Mucosa of gallbladder (tissue), 1 donor: ENCODE measurements around the gene TMF1. TPM values are rescaled to one million over a fixed set of nuclear protein-coding genes. Genes with fewer than 3 reads are reported as not detected.

Source experiments
- DNase-seq: peaks from one replicate; pipeline ENCODE4 v3.0.0-alpha.2; 2020; ENCODE audit warnings: low spot score
- total RNA-seq: library from RNA; stranded (reverse); gene quantifications from one replicate; pipeline ENCODE4 v1.2.1, GENCODE V29; 2021
- donor health status: DM: no; HTN: no; CAD: no.

The TMF1 gene
- total RNA-seq, 1 donor from 2014 or later = 38.4 TPM

DNA sequence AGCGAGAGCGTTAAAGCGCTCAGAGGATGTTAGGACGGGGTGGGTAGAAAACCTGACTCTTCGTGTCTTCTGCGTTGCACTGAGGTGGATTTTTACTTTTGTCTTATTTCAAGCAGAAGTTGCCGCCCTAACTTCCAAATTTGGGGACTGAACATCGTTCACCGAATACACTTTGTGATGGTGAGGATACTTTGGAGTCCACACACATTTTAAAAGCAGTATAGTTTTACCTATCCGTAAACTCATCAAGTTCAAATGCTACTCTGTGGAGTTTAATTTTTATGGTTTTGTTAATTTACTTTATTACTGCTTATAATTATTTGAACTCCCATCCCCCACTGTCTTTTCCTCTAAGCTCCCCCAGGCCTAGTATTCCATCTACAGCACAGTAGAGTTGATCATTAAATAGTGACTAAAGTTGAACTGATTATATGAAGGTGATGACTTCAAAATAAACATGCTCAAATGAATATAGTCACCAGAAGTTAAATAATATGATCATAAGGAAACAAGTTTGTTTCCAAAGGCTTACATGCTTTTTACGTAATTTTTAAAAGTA is 38.0 kb downstream of the TMF1 start:
- no peak for DNase-seq

DNA sequence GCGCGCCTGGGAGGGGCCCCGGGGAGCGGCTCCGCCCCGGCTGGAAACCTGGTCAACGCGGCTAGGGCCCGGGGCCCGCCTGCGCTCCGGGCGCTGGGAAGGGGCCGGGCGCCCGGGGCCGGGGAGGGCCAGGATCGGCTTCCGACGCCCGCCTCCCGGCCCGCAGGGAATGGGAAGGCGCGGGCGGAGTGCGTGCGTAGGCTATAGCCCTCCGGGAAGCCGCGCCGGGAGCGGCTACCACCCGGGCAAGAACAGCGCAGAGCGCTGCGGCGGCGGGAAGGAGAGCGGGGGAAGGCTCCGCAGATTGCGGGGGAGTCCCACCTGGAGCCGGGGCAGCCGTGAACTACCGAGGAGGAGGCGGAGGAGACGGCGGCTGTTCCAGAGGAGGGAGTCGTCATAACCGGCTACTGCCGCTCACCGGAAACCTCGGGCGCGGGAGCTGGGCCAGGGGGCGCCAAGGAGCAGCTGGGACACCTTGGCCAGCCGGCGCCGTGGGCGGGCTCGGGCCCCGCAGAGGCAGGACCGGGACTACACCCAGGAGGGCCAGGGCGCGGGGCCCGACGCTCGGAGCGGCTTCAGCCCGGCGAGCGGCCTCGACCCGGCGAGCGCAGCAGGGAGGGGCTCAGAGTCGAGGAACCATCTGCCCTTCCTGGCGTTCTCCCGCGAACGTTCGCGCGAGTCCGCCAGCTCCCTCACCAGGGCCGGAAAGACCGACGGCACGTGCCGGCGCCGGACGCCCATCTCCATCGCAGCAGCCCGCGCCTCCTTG is 38.7 kb downstream of the TMF1 start, which contains the start of gene EOGT:
Gene EOGT (minus strand): TSS at position 432 of the 769 bp plus-strand sequence. CDS start 3,838 bp downstream, outside the sequence.
- peak; percentile 88 for DNase-seq

DNA sequence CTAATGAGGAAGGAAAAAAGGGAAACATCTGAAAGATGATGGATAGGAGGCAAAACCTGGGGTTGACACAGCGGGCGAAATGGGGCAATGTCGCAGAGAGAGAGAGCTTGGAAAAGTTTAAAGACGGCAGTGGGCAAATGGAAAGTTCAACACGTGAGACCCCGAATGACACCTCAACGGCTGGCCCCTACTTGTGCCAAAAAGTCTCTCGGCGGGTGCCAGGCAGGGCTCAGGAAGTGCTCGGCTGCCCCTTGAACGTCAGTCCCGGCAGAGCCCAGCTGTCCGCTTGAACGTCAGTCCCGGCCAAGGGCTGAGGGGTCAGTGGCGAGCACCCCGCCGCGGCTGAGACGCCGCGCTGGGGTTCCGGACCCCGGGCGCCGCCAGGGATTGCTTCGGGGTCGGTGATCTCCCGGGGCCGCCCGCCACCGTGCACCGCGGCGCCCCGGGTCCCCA is 39.3 kb downstream of the TMF1 start:
- peak; percentile 40 for DNase-seq

DNA sequence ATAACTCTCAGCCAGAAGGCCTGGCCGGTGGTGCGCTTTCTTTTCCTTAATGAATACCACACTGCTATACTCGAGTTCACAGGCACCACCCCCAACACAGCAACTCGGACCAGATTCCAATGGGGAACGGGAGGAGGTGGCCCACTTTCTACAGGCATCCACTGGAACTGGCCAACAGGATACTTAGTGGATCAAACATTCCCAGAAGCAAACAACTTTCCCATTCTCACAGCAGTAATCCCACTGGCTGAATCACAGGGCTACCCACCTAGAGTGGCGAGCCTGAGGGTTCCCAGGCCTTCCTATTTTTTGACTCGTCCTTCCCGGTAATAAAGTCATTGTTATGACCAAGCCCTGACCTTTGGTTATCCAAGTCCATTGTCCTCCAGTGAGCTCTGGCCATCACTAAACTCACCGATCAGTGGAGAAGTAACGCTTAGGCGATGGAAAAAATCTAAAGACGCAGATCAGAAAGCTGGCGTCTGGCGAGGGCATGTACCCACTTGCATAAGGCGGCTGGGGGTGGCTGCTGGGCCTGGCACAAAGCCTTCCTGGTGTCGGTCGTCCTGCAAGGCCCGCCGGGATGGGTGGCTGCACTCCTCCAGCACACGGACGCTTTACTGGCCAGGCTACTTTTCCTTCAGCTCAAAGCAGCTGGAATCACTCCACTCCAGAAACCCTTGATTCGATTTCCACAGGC is 39.9 kb downstream of the TMF1 start:
- DNase-seq = peak; percentile 22

DNA sequence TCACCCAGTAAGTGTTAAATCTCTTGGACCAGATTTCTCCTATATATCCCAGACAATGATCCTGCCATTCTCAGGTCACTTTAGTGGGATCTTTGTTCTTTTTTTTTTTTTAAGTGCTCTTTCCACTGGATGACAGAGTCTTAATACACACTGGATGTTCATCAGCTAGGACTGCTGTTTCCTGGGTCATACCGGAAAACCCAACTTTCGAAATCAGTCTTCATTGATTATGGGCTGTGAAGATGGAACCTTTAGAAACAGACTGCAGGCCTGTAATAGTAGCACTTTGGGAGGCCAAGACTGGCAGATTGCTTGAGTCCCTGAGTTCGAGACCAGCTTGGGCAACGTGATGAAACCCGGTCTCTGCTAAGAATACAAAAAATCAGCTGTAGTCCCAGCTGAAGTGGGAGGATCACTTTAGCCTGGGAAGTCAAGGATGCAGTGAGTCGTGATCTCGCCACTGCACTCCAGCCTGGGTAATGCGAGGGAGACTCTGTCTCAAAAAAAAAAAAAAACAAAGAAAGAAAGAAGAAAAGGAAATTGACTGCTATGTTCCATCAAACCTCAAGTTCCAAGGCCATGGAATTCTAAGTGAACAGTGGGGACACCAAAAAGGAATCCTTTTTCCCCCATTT is 40.9 kb downstream of the TMF1 start:
- no peak for DNase-seq

DNA sequence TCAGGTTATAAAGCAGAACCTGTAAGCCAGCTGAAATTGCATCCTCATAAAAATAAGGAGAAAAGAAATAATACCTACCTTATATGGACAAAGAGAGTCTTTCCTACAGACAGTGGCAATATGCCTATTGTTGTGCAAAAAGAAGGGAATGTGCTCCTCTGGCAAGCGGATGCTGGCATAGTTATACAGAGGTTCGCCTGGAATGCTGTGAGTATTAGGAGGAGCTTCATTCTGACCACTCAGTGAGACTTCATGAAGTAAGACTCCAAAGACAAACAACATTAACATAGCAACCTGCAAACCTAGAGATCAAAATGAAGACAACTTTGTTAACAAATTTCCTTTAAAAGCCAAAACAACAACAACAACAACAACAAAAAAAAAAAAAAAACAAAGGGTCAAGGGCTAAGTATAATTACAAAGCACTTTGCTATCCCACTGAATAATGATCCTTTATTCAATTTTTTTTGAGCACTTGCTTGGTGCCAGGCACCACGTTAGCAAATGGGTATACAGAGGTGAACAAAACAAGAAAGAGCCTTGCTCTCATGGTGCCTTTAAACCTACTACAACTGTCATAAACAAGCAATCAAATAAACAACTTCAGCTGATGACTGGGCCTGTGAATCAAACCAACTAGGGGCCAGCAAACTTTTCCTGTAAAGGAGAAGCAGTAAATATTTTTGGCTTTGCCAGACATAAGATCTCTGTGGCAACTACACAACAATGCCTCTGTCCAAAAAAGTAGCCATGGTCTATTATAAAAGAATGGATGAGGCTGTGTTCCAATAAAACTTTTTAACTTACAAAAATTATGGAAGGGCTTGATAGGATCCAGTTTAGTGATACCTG is 42.3 kb downstream of the TMF1 start:
- peak; percentile 34 for DNase-seq

DNA sequence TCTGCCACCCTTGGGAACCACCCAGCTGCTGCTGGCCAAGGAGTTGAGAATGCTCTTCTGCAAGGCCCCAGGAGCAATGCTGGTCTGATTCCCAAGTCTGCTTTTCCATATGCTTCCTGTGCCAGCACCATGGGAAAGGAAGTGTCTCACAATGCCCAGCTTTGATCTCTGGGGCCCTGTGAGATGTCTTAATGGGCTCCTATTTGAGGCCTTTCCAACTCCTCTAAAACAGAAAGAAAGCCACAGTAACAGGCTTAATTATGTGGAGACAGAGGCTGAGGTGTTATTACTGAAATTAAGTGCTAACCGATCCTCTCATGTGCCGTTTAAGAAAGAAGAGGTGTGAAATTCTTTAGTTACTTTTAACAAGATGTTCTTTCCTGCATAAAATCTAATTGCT is 43.2 kb downstream of the TMF1 start:
- no peak for DNase-seq

DNA sequence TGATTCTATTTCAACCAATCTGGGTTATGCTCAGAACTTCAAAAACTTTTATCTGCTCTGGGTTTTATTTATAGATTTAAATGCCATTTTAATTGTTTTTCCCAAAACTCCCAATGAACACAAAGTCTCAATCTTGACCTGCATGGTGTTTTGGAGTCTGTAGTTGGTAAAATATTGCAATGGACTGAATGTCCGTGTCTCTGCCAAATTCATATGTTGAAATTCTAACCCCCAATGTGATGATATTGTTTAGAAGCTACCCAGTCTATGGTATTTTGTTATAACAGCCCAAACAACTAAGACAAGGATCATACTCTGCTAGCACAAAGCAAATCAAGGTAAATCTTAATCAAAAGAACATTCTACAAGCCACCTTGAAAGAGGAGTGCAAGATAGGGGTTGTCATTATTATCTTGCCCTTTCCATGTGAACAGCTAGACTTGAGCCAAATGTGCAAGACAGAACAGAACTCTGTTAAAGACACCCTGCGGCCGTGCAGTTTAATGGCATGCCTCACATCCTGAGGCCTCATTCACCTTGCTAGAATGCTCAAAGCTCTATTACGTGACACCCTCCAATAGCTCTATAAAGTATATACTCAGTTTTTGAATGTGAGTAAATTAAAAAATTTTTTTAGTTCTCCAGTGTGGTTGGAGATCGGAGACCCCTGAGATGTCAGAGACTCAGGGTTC is 46.2 kb downstream of the TMF1 start:
- DNase-seq = no peak

DNA sequence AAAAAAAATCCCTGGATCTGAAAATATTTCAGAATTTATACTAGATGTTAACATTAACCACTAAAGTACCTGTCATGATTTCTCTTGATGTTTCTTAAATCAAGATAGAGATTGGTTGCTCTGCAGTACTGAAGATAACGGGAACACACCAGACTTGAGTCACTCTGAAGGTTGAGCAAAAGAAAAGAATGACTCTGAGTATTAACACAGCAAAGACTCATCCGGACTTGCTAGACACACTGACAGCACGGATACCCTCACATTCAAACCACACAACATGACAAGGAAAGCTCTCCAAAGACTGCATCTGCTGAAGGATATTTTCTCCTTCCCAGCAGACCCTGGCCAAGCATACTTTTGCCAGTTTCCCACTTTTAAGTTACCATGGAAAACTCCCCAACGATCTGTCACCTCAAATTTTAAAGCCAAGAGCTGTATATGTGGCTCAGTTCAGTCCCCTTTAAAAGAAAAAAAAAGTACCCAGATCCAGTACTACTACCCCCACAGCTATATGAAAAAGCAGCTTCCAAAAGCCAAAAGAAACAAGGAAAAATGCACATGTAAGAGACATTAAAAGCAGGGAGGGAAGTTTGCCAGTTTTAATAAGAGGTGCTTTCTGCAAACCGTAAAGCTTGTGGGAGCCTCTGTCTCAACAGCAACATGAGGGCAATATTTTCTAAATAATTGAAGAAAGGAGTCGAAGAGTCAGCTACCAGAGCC is 46.9 kb downstream of the TMF1 start:
- no peak for DNase-seq

DNA sequence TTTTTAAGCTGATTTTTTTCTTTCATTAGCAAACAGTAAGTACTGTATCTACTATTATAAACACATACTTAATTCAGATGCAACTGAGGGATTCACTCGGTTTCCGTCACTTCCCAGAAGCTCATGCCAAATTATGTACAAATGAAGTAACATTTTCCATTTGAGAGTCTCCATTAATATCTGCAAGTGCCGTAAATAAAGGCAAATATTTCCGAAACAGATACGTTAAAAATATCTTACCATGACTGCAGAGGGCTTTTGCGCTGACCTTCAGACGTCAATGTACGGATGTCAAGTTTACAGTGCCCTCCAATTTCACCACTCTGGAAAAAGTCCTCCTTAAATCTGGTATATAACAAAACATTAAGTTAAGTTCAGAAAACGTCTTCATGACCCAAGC is 48.0 kb downstream of the TMF1 start:
- no peak for DNase-seq

DNA sequence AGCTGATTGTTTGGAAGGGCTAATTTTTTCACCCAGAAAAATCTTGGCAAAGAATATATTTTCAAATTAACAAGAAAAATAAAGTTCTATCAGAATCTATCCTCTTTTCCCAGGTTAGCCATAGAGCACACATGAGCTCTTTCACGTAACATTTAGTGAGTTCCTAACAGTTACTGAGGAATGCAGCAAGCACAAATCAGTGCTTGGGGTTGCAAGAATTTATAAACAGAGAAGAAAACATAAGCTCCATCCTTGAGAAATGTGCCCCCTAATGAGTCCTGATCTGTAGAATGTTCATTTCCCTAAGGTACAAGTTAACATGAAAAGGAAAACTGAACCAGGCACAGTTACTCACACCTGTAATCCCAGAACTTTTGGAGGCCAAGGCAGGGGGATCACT is 52.5 kb downstream of the TMF1 start:
- no peak for DNase-seq

DNA sequence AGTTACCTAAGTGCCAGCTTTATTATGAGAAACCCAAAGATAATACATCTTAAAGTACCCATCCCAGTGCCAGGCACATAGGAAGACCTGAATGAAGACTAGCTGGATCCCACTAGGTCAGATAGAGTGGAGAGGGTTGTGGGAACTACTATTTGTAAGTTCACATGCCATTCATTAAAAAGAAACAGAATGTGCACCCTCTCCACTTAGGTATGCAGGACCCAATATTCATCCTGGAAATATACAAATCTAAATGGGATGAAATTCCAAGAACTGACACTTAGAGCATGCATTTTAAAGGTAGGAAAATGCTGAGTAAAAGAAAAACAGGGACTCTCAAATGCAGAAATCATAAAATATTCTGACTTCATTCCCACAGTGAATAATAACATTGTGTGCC is 53.0 kb downstream of the TMF1 start:
- DNase-seq = no peak

DNA sequence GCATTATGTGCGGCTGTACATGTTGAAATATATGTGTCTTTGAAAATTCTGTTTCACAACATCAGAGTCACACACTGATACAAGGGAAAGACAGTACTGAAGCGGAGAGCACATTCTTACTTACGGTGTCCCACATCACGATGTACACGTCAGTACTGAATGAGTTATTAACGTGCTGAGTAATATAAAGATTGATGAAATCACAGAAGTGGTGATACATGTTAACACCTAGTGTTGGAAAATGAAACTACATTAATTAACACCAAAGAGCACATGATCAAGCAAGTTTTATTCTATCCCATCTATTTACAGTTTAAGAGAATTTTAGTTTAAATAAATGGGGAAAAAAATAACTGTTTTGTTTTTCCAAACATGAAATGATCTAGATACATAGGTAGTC is 54.2 kb downstream of the TMF1 start:
- no peak for DNase-seq

DNA sequence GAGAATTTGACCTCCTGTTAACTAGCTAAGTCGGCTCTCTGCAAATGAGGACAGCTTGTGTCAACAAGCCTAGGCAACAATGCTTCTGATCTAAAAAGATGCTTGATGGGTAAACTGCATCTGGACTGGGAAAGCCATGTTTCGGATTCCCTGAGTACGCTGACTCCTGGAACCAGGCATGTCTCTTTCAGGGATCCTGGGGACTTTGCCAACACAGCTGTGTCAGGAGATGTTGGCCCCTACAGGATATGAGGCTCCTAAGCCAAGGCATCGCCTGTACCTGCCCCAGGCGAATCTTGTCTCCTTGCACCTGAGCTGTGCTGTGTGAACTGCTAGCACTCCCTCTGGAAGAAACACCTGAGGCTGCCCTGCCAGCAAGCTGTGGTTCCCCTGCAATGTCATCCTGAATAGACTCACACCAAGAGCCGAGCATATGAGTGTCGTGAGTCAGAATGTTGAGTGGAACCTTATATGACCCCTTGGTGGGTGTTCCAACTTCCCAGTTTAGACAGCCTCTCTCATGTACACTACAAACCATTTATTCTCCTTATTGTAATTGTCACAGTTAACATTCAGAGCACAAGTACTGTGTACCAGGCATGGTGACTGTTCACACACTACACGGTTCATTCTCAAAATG is 55.7 kb downstream of the TMF1 start:
- DNase-seq = no peak

DNA sequence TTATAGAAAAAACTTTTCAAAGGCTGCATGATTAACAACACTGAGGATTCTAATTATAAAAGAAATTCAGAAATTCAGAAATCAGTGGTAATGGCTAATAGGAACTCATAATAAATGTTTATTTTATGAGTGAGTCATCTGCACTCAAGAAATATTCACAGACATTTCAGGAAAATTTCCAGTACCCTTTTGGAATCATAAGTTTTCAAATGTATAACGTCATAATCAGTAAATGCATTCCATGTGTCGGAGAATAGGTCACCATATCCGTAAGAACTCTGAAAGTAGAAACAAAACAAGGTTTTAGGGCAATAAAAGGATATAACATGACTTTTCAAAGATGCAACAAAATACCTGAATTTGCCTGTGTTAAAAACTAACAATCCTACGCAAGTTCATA is 63.4 kb downstream of the TMF1 start:
- DNase-seq = no peak

DNA sequence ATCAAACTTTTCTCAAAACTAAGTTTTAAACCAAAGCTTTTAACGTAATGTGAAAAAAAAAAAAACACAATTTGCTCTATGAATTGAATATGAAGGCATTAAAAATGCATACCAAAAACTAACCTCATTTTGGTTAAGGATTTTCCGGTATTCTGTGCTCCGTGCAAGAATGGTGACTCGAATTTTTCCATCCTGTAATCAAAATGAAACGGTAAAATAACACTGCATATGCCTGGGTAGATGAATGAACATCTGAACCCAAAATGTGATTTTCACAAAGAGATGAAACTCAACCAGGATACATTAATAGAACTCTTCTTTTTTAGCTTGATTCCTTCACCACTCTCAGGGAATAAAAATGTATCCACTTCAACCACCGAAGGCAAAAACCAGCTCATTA is 64.8 kb downstream of the TMF1 start:
- no peak for DNase-seq

DNA sequence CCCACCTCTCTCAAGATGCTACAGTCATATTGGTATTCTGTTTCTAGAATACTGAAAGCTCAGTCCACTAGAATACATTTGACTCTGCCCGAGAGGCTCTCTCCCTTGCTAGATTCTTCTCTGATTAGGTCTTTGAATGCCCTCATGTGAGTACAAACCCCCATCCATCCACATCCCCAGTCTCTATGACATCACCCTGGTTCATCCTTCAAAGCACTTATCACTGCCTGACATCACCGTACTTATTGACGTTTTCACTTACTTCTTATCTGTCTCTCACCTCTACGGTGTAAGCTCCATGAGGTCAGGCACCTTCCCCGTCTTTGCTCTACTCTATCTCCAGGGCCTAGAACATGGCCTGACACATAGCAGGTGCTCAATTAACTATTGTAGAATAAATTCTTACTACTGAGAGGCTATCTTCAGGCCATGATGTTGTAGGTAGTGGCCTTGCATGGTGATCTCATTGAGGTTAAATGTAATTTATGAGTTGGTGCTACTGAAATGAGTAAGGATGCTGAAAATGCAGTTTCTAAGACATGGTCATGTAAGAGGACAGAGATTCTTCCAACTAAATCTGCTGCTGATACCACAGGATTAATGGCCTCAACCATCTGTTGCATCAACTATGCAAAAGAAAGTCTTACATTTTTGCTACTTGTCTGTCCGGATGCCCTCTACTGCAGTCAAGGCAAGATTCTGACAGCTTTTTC is 65.5 kb downstream of the TMF1 start:
- no peak for DNase-seq

DNA sequence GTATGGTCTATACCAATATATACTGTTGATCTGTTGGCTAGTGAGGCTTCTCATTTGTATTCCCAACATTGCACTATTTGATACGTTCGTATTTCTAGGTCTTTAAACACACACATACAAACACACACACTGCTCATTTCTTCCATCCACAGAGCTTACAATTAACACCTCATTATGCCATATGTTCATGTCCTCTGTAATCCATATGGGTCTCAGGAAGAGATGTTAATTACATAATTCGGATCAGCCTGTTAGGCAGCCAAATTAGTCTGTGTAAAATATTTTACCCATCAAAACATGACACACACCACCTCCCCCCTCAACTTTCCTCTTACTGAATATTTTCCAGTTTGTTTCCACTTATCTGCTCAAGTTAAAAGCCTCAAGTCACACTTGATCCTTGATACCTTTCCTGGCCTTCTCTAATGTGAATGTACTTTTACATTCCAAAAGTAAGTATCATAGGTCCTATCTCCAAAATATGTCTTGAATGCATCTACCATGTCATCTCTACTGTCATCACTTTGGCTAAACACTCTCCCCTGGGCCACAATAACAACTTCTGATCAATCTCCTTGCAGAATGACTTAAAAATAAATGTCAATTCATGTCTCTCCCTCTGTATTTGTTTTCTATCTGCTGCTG is 66.9 kb downstream of the TMF1 start:
- no peak for DNase-seq
